A673 (cell line): ENCODE measurements around the gene SFXN2.

Experiments
- CTCF ChIP-seq: fragments of 300-800, 200-600 bp; sonication (generic); conservative IDR thresholded peaks from 2 replicates; pipeline ENCODE4 v1.5.1; 2017; ENCODE audit warnings: low read depth, mild to moderate bottlenecking, antibody characterized with exemption, low read length, moderate library complexity, mixed read lengths
- EZH2 ChIP-seq: fragments of 200-600 bp; sonication (generic); IDR thresholded peaks from 2 replicates; pipeline ENCODE4 v1.6.1; 2017; ENCODE audit warnings: borderline replicate concordance, low read depth, mild to moderate bottlenecking, mixed read lengths, antibody characterized with exemption, low read length; ENCODE audit not compliant: poor library complexity, severe bottlenecking

GRCh38 chr10:102776779-102777456 lies 62.5 kb downstream of the SFXN2 start:
- TF ChIP-seq CTCF, result no peak
- TF ChIP-seq EZH2, result no peak
